HepG2 (cell line): ENCODE data around the gene DST.

Source experiments
- CCAR2 ChIP-seq: fragments of 200-400 bp; formaldehyde crosslinking; optimal IDR thresholded peaks from 2 replicates; pipeline ENCODE3; 2018; ENCODE audit warnings: low read depth, mild to moderate bottlenecking, low read length, moderate library complexity
- ETV6 ChIP-seq: sonication (generic); formaldehyde crosslinking; conservative IDR thresholded peaks from 2 replicates; pipeline ENCODE4 v1.4.0; 2020; ENCODE audit warnings: missing genetic modification reagents
- EZH2 ChIP-seq: conservative IDR thresholded peaks from 2 replicates; pipeline ENCODE4 v1.6.1; 2012; ENCODE audit warnings: mild to moderate bottlenecking, low read depth, low read length, moderate library complexity
- HDAC2 ChIP-seq: sonication (generic); formaldehyde crosslinking; IDR thresholded peaks from 2 replicates; pipeline ENCODE4 v1.4.0; 2020; ENCODE audit warnings: missing genetic modification reagents
- JUN ChIP-seq: sonication (generic); formaldehyde crosslinking; IDR thresholded peaks from 2 replicates; pipeline ENCODE4 v1.4.0; 2020; ENCODE audit warnings: mild to moderate bottlenecking, missing genetic modification reagents
- NCOR1 ChIP-seq: fragments of 200-600 bp; sonication (generic); IDR thresholded peaks from 2 replicates; pipeline ENCODE4 v1.7.0; 2017; ENCODE audit warnings: antibody characterized with exemption, low read length, borderline replicate concordance
- POLR2A ChIP-seq, 2 experiments: IDR thresholded peaks; 2 replicates each; pipeline ENCODE4 v1.6.1; 2011; ENCODE audit warnings: low read depth in 2 of 2, low read length in 2 of 2, mild to moderate bottlenecking in 1 of 2, moderate library complexity in 1 of 2; ENCODE audit not compliant: insufficient read depth in 1 of 2
- ZNF124 ChIP-seq: sonication (generic); formaldehyde crosslinking; IDR thresholded peaks from 2 replicates; pipeline ENCODE4 v1.4.0; 2020; ENCODE audit warnings: missing genetic modification reagents
- ZNF225 ChIP-seq: sonication (generic); formaldehyde crosslinking; IDR thresholded peaks from 2 replicates; pipeline ENCODE4 v1.4.0; 2020; ENCODE audit warnings: mild to moderate bottlenecking, missing genetic modification reagents
- ZNF557 ChIP-seq: sonication (generic); formaldehyde crosslinking; IDR thresholded peaks from 2 replicates; pipeline ENCODE4 v1.4.0; 2020; ENCODE audit warnings: missing genetic modification reagents
- TF ChIP-seq, protein P1 (sequence below): IDR thresholded peaks from 2 replicates; pipeline ENCODE4 v1.6.1; 2012; ENCODE audit warnings: inconsistent platforms
- TF ChIP-seq, protein P2 (sequence below): sonication (generic); formaldehyde crosslinking; IDR thresholded peaks from 2 replicates; pipeline ENCODE4 v1.4.0; 2020; ENCODE audit warnings: missing genetic modification reagents, borderline replicate concordance

DNA sequence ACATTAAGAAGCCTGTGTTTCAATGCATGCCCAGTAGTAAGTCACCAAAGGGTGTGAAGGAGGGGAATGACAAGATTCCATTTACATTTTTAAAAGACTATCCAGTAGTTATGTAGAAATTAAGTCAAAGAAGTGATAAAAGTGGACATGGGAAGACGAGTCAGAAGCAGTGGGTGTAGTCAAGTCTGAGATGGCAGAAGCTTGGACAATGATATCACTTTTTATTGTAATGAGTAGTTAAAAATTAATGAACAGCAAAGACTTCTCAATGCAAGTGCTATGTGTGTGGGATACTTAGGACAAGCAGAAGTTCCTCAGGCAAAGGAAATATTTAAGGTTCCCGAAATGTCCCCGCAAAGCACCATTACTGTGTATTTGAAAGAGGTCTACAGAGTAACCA is 156.0 kb downstream of the DST start:
- TF ChIP-seq NCOR1 (no peak), ZNF225 (CRISPR knock-in tag) (no peak), POLR2A (IDR thresholded peaks at IDR 0.05; ENCODE audit: insufficient read depth in 1 of 2, low read depth in 2 of 2, low read length in 2 of 2) (no peak), ZNF557 (CRISPR knock-in tag) (no peak), ETV6 (CRISPR knock-in tag) (no peak), EZH2 (no peak), JUN (CRISPR knock-in tag) (no peak), CCAR2 (no peak), ZNF124 (CRISPR knock-in tag) (no peak), HDAC2 (CRISPR knock-in tag) (no peak)
- TF ChIP-seq, protein P1, sequence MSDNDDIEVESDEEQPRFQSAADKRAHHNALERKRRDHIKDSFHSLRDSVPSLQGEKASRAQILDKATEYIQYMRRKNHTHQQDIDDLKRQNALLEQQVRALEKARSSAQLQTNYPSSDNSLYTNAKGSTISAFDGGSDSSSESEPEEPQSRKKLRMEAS = no peak
- TF ChIP-seq, protein P2, sequence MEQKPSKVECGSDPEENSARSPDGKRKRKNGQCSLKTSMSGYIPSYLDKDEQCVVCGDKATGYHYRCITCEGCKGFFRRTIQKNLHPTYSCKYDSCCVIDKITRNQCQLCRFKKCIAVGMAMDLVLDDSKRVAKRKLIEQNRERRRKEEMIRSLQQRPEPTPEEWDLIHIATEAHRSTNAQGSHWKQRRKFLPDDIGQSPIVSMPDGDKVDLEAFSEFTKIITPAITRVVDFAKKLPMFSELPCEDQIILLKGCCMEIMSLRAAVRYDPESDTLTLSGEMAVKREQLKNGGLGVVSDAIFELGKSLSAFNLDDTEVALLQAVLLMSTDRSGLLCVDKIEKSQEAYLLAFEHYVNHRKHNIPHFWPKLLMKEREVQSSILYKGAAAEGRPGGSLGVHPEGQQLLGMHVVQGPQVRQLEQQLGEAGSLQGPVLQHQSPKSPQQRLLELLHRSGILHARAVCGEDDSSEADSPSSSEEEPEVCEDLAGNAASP (CRISPR knock-in tag) = no peak
